Activated CD8-positive, alpha-beta memory T cell treated with anti-CD3 and anti-CD28 coated beads, Interleukin-2, amount 50 U/mL, for 4 hours (primary cell): Measurements from ENCODE around the gene CEP170B.
A peak's percentile ranks its signal among the peaks of the same experiment; 100 is the strongest.
"Not testable (repeated sequence)": the region's sequence is repeated elsewhere in the genome, so short reads cannot be mapped to it uniquely, and the experiment has no call there.

Source experiments
- DNase-seq: peaks from one replicate; pipeline ENCODE4 v3.0.0-alpha.2; 2020

CEP170B gene

DNA sequence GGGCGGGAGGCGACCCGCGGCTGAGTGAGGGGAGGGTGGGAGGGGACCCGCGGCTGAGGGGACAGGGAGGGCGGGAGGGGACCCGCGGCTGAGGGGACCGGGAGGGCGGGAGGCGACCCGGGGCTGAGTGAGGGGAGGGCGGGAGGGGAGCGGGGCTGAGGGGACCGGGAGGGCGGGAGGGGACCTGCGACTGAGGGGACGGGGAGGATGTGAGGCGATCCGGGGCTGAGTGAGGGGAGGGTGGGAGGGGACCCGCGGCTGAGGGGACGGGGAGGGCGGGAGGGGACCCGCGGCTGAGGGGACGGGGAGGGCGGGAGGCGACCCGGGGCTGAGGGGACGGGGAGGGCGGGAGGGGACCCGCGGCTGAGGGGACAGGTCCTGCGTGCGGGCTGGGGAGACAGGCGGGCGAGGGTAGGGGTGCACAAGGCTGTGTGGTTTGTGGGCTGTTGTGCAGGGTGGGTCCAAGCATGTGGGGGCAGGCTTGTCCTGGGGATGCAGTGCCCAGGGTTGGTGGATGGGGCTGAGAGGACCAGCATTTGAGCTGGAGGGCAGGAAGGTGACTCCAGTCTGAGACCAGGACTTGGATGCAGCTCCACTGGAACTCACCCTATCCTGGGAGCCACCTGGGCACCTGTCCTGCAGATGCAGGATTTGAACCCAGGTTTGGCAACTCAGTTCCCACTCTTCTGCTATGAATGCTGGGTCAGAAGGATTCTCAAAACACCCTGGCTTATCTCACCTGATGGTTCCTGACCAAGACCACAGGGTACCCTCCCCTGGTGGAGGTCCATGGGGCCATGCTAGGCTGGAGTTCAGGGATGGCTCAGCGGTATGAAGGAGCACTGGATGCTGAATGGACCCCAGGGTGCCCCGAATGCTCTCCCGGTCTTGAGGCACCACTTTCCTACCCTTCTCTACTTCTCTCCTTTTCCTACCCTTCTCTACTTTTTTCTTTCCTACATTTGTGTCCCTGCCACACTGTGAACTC, 69.0 kb downstream of the CEP170B start:
- DNase-seq: peak; percentile 16

DNA sequence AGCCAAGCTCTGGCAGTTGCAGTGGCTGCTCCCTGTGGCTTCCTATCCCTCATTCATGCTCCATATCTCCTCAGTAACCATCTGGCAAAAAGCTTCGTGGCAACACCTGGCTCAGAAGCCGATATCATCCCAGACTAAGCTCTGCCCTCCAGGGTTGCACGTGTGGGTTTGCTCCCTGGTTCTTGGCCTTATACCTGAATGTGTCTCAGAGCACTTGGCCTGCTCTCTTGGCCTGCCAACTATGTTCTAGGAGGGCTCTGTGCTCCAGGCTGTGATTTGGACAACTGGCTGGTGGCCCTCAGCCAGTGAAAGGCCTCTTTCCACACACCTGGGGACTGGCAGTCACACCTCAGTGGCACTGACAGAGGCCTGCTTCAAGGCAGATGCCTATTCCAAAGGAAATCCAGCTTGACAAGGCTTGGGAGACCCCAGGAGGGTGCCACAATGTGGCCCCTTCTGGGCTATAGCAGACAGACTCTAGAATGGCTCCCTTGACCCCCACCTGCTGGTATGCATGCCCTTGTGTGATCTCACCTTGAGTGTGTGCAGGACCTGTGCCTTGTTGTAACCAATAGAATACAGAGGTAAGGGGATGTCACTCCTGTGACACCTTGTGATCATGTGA, 70.1 kb downstream of the CEP170B start:
- peak; percentile 9 for DNase-seq

DNA sequence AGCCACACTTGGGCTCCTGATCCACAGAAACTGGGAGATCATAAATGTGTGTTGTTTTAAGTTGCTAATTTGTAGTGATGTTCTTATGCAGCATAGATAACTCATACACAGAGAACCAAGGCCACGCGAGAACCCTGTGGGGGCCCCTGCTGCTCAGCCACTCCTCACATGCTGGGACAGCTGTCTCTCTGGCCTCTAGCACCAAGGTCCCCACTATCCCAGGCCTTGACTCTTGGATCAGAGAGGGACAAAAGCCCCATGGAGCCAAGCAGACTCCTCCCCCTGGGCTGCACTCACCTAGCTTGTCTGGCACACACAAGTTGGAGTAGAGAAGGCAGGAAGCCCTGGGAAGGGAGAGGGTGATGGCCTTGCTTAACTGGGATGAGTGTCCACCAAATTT, 70.9 kb downstream of the CEP170B start:
- DNase-seq: peak; percentile 9

DNA sequence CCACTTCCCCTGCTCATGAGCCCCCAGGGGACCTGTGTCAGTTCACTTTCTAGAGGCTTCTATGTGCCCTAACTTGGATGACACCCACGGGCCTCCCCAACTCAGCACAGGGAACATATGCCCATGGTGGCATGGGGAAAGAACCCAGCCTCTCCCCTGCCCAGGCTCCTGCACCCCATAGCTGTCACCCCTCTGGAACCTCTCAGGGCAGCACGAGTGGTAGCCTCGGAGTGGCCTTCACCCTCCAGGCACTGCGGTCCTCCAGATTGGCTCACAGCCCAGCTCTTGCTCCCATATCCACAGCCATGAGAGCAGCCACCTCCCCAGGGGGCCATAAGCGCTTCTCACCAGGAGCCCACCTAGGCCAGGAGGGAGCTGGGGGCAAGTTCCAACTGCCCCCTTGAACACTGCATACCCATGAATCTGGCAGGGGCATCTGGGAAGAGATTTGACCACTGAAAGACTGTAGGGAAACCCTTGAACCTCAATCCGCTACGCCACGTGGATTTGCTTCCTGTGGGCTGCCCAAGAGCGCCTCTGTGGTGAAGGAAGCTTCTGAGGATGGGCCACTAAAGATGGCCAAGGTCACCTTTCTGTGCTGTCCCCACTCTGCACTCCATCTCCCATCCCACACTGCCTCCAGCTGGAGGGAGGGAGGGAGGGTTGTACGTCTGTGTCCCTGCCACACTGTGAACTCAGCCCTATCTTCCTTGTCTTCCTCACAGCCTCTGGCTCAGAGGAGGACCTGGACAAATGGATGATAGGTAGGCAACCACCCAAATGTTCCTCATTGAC, 71.5 kb downstream of the CEP170B start:
- DNase-seq: peak; percentile 13

DNA sequence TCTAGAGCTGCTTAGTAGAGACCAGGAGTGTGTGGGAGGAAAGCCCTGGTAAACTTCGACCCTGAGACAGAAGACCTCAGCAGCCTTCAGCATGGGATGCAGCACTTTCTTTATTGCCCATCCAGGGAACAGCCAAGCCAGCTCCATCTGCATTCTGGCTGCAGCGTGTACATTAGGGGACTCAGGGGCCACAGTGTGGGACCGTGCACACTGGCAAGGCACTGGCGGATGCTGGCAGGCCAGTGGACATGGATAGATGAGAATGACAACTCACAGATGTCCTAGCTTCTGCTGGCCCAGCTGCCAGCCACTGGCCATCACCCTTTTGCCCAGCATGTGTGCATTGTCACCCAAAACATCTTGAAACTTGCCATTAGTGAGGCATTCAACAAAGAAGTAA, 72.1 kb downstream of the CEP170B start:
- DNase-seq: peak; percentile 7

DNA sequence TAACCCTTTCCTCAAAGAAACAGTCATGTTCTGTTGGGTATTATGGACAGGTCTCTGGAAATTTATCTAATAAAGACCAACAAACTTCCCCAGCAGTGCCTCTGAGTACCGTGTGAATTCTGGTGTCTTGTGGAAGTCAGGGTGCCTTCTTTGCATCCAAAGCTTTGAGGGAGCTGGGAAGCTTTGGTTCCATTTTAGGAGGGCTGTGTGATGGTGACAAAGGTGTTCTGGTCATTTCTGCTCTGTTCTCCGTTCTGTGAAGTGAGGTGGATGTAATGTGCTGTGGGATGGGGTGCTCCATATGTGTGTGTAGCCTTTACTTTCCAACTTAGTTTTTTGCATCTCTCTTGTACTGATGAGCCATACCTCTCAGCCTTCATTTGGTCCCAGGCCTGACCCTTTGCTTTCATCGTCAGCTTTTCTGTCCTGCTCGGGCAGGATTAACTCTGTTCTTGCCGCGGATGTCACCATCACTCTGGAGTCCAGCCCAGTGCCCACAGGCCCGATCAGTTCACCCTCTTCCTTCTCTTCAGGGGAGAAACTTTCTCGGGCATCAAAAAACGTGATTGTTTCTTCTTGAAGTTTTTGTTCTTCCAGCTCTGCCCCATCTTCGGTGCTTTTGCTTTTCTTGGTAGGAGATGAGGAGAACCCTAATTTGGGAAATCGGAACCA, 72.8 kb downstream of the CEP170B start:
- peak; percentile 5 for DNase-seq

DNA sequence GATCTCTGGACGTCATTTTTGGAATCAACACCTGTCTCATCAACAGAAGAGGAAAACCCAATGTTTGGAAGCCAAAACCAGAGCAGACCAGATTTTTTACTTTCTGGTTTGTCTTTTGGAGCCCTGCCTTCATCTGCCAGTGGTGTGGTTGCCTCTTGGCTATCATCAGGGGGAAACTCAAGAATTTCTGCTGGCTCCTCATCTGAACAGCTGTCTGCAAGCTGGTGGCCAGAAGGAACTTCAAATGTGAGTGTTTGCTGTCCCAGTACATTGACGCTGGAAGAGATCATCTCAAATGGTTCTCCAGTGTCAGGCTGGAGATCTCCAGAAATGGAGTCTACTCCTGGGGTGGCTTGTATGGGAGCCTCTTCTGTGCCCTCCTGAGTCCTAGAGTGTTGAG, 73.4 kb downstream of the CEP170B start:
- no peak for DNase-seq

DNA sequence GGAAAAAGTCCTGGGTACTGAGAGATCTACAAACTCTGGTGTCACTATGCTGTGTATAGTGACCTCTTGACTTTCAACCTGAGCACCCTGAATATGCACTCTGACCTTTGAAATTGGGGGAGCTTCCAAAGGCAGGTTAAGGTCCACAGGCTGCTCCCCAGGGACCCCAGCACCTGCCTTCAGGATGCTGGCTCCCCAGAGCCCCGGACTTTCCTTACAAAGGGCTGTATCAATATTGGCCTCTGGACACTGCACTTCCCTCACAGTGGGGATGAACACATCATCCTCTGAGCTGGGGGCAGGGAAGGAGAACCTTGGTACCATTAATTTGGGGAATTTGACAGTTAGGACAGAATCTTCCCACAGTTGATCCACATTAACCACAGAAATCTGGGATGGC, 73.9 kb downstream of the CEP170B start:
- DNase-seq: peak; percentile 7

DNA sequence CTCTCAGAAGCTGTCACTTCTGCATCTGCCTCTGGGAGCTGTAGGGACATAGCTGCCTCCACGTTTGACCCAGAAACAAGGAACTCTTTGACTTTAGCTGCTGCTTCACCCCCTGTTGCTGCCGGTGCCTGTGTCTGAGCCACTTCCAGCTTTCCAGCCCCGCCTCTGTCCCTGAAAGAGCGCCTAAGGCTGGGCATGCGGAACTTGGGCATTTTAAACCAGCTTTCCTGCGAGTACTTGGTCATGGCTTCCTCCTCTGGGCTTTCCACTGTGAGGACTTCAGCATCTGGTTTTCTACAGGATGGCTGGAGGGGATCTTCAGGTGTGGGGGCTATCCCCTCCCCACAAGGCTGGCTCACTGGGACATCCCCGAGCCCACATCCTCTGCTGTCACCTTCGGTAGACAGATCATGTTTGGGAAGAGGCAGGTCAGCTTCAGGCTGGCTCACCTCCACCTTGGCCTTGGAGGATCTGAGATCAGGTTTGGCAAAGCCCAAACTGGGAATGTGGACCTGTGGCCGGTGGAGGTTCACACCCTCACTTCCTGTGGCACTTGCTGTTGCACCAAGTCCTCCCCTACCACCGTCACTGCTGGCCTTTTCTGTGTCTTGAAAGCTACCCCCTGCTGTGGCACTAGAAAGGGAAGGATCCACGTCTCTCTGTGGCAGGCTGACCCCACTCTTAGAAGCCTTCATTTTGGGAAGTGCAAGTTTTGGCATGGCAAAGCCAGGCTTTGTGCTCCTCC, 74.8 kb downstream of the CEP170B start:
- DNase-seq: no peak

DNA sequence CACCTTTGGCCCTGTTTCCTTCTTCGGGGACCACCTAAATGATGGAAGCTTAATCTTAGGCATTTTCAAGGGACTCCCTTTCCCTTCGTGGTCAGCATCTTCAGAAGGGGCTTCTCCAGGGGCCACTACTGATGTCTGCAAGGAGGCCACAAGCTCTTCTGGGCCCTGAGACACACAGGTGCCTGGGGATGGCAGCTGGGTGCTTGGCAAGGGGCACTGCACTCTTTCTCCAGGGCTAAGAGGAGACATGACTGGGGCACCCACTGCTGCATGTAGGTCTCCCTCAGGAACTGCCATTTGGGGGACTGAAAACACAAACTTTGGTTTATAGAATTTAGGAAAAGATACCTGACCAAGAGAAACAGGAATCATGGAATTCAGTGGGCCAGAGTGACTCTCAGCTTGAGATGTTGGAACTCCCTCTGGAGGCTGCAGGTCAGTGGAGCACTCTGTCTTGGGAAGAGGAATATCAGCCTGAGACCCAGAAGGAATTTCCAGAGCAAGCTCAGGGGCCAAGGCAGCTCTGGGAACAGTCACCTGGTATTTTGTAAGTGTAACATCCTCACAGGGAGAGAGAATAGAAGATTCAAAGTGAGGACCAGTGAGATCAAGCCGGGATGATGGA, 75.6 kb downstream of the CEP170B start:
- peak; percentile 5 for DNase-seq

DNA sequence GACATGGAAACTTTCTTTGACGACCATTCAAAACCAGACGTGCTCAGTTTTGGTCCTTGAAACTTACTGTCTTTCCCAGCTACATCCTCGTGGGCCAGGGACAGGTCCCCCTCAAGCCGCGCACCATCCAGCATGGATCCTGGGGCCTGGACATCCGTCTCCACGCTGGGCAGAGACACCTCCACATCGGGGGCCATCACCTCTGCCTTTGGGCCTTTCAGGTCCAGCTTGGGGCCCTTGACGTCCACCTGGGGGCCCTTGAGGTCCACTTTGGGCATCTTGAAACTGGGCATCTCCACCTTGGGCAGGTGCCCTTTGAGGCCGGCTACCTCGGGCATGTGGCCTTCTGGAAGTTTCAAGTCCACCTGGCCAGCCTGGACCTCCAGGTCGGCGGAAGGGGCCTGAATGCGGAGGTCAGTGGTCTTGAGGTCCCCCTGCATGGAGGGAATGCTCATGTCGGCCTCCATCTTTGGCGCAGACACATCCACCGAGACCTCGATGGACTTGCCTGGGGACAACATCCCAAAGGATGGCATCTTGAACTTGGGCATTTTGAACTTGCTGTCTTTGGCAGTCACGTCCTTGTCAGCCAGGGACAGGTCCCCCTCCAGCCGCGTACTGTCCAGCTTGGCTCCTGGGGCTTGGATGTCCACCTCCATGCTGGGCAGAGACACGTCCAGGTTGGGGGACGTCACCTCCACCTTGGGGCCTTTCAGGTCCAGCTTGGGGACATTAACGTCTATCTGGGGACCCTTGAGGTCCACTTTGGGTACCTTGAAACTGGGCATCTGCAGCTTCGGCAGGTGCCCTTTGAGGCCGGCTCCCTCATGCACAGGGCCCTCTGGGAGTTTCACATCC, 76.7 kb downstream of the CEP170B start:
- DNase-seq: peak; percentile 11

DNA sequence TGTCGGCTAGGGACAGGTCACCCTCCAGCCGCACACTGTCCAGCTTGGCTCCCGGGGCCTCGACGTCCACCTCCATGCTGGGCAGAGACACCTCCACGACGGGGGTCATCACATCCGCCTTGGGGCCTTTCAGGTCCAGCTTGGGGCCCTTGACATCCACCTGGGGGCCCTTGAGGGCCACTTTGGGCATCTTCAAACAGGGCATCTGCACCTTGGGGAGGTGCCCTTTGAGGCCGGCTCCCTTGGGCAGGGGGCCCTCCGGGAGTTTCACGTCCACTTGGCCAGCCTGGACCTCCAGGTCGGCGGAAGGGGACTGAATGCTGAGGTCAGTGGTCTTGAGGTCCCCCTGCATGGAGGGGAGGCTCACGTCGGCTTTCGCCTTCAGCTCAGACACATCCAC, 77.5 kb downstream of the CEP170B start:
- DNase-seq: peak; percentile 7

DNA sequence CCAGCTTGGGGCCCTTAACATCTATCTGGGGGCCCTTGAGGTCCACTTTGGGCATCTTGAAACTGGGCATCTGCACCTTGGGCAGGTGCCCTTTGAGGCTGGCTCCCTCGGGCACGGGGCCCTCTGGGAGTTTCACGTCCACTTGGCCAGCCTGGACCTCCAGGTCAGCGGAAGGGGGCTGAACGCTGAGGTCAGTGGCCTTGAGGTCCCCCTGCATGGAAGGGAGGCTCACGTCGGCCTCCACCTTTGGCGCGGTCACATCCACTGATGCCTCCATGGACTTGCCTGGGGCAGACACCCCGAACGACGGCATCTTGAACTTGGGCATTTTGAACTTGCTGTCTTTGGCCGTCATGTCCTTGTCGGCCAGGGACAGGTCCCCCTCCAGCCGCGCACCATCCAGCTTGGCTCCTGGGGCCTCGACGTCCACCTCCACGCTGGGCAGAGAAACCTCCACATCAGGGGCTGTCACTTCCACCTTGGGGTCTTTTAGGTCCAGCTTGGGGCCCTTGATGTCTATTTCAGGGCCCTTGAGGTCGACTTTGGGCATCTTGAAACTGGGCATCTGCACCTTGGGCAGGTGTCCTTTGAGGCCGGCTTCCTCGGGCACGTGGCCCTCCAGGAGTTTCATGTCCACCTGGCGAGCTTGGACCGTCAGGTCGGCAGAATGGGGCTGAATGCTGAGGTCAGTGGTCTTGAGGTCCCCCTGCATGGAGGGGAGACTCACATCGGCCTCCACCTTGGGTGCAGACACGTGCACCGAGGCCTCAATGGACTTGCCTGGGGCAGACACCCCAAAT, 78.3 kb downstream of the CEP170B start:
- peak; percentile 6 for DNase-seq

DNA sequence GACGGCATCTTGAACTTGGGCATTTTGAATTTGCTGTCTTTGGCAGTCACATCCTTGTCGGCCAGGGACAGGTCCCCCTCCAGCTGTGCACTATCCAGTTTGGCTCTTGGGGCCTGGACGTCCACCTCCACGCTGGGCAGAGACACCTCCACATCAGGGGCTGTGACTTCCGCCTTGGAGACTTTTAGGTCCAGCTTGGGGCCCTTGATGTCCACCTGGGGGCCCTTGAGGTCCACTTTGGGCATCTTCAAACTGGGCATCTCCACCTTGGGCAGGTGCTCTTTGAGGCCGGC, 78.9 kb downstream of the CEP170B start:
- DNase-seq: not testable (repeated sequence)

DNA sequence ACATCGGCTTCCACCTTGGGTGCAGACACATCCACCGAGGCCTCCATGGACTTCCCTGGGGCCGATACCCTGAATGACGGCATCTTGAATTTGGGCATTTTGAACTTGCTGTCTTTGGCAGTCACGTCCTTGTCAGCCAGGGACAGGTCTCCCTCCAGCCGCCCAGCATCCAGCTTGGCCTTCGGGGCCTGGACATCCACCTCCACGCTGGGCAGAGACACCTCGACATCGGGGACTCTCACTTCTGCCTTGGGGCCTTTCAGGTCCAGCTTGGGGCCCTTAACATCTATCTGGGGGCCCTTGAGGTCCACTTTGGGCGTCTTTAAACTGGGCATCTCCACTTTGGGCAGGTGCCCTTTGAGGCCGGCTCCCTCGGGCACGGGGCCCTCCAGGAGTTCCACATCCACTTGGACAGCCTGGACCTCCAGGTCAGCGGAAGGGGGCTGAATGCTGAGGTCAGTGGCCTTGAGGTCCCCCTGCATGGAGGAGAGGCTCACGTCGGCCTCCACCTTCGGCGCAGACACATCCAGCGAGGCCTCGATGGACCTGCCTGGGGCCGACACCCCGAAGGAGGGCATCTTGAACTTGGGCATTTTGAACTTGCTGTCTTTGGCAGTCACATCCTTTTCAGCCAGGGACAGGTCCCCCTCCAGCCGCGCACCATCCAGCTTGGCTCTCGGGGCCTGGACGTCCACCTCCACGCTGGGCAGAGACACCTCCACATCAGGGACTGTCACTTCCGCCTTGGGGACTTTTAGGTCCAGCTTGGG, 79.6 kb downstream of the CEP170B start:
- not testable (repeated sequence) for DNase-seq

DNA sequence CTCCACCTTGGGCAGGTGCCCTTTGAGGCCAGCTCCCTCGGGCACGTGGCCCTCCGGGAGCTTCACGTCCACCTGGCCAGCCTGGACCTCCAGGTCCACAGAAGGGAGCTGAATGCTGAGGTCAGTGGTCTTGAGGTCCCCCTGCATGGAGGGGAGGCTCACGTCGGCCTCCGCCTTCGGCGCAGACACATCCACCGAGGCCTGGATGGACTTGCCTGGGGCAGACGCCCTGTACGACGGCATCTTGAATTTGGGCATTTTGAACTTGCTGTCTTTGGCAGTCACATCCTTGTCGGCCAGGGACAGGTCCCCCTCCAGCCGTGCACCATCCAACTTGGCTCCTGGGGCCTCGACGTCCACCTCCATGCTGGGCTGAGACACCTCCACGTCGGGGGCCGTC, 80.2 kb downstream of the CEP170B start:
- DNase-seq: not testable (repeated sequence)
